ENCODE measurements around the gene PCDHGA12.
A peak's percentile ranks its signal among the peaks of the same experiment; 100 is the strongest.
"Not testable (repeated sequence)": the region's sequence is repeated elsewhere in the genome, so short reads cannot be mapped to it uniquely, and the experiment has no call there.

Gene PCDHGA12

DNA sequence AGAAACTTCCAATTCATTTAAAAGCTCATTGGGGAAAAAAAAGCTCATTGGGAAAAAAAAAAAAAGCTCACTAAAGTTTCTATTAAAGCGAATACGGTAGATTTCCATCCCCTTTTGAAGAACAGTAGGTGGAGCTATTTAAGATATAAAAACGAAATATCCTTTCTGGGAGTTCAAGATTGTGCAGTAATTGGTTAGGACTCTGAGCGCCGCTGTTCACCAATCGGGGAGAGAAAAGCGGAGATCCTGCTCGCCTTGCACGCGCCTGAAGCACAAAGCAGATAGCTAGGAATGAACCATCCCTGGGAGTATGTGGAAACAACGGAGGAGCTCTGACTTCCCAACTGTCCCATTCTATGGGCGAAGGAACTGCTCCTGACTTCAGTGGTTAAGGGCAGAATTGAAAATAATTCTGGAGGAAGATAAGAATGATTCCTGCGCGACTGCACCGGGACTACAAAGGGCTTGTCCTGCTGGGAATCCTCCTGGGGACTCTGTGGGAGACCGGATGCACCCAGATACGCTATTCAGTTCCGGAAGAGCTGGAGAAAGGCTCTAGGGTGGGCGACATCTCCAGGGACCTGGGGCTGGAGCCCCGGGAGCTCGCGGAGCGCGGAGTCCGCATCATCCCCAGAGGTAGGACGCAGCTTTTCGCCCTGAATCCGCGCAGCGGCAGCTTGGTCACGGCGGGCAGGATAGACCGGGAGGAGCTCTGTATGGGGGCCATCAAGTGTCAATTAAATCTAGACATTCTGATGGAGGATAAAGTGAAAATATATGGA, at the start of gene PCDHGA12:
Gene PCDHGA12 (plus strand): TSS at position 176 of the 782 bp plus-strand sequence. CDS start 253 bp downstream, at position 429.
- DNase-seq: no peak

DNA sequence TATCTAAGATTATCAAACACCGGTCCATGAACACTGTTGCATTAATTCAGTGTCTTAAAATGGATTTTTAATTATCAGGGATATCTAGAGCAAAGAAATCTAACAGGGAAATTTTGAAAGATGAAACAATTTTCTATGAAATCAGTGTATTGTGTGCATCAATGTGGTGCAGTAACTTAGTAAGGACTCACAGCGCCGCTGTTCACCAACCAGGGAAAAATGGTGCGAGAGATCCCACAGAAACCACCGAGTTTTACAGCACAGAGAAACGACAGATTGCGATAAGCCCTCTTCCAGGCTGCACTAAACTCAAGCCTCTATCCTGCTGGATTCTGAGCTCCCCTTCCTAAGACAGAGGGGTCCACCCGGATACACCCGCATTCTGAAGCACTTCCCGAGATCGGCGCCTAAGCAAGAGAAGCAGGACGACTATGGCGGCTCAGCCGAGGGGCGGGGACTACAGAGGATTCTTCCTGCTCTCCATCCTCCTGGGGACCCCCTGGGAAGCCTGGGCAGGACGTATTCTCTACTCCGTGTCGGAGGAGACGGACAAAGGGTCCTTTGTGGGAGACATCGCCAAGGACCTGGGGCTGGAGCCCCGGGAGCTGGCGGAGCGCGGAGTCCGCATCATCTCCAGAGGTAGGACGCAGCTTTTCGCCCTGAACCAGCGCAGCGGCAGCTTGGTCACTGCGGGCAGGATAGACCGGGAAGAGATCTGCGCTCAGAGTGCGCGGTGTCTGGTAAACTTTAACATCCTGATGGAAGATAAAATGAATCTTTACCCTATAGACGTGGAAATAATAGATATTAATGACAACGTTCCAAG, 47.6 kb upstream of the PCDHGA12 start, which contains the start of gene PCDHGA7:
Gene PCDHGA7 (plus strand): TSS at position 274 of the 826 bp plus-strand sequence. CDS start 158 bp downstream, at position 432.
- no peak for DNase-seq

GRCh38 chr5:141383345-141383744, 47.0 kb upstream of the PCDHGA12 start:
- no peak for DNase-seq

GRCh38 chr5:141384471-141385267, 45.6 kb upstream of the PCDHGA12 start:
- no peak for DNase-seq

- peak in 1 of 6 experiments; percentile 9 for DNase-seq
These were observed 42.6 kb upstream of the PCDHGA12 start, which contains the start of gene PCDHGB4 for GRCh38 chr5:141387557-141388311. TSS of gene PCDHGB4 (plus strand) at chr5:141387698. CDS start at chr5:141387885, 187 bp downstream.

GRCh38 chr5:141388661-141389060, 41.6 kb upstream of the PCDHGA12 start:
- DNase-seq: no peak

DNA sequence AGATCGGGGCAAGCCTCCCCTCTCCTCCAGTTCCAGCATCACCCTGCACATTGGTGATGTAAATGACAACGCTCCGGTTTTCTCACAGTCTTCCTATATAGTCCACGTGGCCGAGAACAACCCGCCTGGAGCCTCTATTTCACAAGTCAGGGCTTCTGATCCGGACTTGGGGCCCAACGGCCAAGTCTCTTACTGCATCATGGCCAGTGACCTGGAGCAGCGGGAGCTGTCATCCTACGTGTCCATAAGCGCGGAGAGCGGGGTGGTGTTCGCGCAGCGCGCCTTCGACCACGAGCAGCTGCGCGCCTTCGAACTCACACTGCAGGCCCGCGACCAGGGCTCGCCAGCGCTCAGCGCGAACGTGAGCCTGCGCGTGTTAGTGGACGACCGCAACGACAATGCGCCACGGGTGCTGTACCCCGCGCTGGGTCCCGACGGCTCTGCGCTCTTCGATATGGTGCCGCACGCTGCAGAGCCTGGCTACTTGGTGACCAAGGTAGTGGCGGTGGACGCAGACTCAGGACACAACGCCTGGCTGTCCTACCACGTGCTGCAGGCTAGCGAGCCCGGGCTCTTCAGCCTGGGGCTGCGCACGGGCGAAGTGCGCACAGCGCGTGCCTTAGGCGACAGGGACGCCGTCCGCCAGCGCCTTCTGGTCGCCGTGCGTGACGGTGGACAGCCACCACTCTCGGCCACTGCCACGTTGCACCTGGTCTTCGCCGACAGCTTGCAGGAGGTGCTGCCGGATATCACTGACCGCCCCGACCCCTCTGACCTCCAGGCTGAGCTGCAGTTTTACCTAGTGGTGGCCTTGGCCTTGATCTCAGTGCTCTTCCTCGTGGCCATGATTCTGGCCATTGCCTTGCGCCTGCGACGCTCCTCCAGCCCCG, 40.9 kb upstream of the PCDHGA12 start:
- no peak for DNase-seq

DNA sequence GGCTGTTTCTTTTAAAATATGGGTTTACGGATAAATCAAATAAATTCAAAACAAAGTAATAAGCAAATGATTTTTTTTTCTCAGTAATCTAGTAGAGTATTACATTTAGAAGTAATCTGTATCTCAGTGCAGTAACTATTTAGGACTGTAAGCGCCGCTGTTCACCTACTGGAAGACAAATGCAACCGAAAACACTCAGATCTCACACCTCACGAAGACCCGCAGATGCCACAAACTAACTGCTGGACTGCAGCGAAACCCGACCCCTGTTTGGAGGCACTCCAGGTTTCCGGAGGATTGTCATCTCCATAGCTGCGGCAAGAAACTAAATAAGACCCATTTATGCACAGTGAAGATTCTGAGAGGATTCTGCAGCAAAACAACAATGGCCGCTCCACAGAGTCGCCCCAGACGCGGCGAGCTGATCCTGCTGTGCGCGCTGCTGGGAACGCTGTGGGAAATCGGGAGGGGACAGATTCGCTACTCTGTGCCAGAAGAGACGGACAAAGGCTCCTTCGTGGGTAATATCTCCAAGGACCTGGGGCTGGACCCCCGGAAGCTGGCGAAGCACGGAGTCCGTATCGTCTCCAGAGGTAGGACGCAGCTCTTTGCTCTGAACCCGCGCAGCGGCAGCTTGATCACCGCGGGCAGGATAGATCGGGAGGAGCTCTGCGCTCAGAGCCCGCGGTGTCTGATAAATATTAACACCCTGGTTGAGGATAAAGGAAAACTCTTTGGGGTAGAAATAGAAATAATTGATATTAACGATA, 37.7 kb upstream of the PCDHGA12 start, which contains the start of gene PCDHGA8:
Gene PCDHGA8 (plus strand): TSS at position 205 of the 770 bp plus-strand sequence. CDS start 181 bp downstream, at position 386.
- DNase-seq: no peak

- DNase-seq: no peak
These were observed 37.0 kb upstream of the PCDHGA12 start for GRCh38 chr5:141393267-141393666.

- not testable (repeated sequence) for DNase-seq
These were observed 35.7 kb upstream of the PCDHGA12 start for GRCh38 chr5:141394401-141395187.

- DNase-seq: peak in 3 of 6 experiments; percentile 17 to 36 (median 33)
These were observed 32.4 kb upstream of the PCDHGA12 start, which contains the start of gene PCDHGB5 for GRCh38 chr5:141397756-141398551. TSS of gene PCDHGB5 (plus strand) at chr5:141397947. CDS start at chr5:141398128, 181 bp downstream.

DNA sequence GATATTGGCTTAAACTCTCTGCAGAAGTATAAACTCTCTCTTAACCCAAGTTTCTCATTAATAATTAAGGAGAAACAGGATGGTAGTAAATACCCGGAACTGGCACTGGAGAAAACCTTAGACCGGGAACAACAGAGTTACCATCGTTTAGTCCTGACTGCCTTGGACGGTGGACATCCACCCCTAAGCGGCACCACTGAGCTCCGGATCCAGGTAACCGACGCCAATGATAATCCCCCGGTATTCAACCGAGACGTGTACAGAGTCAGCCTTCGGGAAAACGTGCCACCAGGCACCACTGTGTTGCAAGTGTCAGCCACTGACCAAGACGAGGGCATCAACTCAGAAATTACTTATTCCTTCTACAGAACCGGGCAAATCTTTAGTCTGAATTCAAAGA, 31.7 kb upstream of the PCDHGA12 start:
- DNase-seq: no peak

- DNase-seq: no peak
These were observed 30.6 kb upstream of the PCDHGA12 start for GRCh38 chr5:141399555-141400258.

GRCh38 chr5:141402553-141403243, 27.6 kb upstream of the PCDHGA12 start, which contains the start of gene PCDHGA9:
TSS of gene PCDHGA9 (plus strand) at chr5:141402778. CDS start at chr5:141402953, 175 bp downstream.
- no peak for DNase-seq

GRCh38 chr5:141403387-141403786, 26.9 kb upstream of the PCDHGA12 start:
- DNase-seq: no peak

DNA sequence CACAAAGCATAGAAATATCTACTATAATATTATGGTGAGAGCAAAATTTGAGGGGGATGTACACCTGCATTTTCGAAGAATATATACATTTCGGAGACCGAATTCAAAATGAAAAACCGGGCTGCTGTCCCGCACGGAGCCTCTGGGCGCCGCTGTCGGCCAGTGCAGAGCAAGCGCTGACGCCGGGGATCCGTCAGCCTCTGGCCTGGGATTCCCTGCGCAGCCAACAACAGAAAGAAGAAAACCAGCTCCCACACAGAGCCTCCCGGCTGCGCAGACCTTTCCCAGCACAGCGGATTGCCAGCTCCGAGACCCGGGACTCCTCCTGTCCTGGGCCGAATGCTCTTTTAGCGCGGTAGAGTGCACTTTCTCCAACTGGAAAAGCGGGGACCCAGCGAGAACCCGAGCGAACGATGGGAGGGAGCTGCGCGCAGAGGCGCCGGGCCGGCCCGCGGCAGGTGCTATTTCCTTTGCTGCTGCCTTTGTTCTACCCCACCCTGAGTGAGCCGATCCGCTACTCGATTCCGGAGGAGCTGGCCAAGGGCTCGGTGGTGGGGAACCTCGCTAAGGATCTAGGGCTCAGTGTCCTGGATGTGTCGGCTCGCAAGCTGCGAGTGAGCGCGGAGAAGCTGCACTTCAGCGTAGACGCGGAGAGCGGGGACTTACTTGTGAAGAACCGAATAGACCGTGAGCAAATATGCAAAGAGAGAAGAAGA, 22.4 kb upstream of the PCDHGA12 start, which contains the start of gene PCDHGB6:
Gene PCDHGB6 (plus strand): TSS at position 232 of the 716 bp plus-strand sequence. CDS start 182 bp downstream, at position 414.
- DNase-seq: peak in 3 of 6 experiments; percentile 23 to 37 (median 24)

Measured in stimulated activated naive CD4-positive, alpha-beta T cell (primary cell).